ENCODE measurements around the gene TSPAN18. TPM values are rescaled to one million over a fixed set of nuclear protein-coding genes. Genes with fewer than 3 reads are reported as not detected.
A peak's percentile ranks its signal among the peaks of the same experiment; 100 is the strongest.

Gene TSPAN18
- total RNA-seq, 4 donors from 2014 or later: 0.95 to 4.5 (median 2.3) TPM

- no peak overlapping the region for H3K4me3 ChIP-seq (ENCODE audit: low read depth, poor library complexity, severe bottlenecking)
- no peak for TF ChIP-seq POLR2A (IDR thresholded peaks at IDR 0.05)
- TF ChIP-seq, protein P1, sequence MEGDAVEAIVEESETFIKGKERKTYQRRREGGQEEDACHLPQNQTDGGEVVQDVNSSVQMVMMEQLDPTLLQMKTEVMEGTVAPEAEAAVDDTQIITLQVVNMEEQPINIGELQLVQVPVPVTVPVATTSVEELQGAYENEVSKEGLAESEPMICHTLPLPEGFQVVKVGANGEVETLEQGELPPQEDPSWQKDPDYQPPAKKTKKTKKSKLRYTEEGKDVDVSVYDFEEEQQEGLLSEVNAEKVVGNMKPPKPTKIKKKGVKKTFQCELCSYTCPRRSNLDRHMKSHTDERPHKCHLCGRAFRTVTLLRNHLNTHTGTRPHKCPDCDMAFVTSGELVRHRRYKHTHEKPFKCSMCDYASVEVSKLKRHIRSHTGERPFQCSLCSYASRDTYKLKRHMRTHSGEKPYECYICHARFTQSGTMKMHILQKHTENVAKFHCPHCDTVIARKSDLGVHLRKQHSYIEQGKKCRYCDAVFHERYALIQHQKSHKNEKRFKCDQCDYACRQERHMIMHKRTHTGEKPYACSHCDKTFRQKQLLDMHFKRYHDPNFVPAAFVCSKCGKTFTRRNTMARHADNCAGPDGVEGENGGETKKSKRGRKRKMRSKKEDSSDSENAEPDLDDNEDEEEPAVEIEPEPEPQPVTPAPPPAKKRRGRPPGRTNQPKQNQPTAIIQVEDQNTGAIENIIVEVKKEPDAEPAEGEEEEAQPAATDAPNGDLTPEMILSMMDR (IDR thresholded peaks at IDR 0.05): no peak
- intact Hi-C loops (cut with DNase I; ENCODE audit: low total_unique reads): no loop called here
- DNase-seq (ENCODE audit: low spot score in 2 of 2): no peak
- WGBS, 2 donors: 67 to 85% methylated on average over 1 of the region's 1 CpG
Observed at GRCh38 chr11:44889266-44889665, 162.5 kb downstream of the TSPAN18 start.

DNA sequence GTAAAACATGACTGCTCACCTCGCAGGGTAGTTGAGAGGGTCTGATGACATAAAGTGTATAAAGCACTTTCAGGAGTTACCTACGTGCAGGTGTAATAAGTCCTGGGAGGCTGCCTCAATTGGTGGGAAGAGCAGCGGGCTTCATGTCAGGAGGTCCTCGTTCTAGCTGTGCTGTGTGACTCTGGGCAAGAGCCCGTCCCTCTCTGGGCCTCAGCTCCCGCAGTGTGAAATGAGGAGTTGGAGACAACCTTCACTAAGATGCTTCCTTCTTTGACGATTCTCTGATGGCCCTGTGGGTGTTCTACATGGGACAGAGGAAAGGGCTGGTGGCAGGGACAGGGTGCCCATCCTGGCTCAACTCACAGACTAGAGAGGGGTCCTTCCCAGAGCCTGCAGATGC, 166.1 kb downstream of the TSPAN18 start:
- intact Hi-C loops (cut with DNase I; ENCODE audit: low total_unique reads): loop anchor here (10.0 kb wide), 1 partner anchor 168 kb away; the partner anchor contains the start of gene TSPAN18
- no peak for DNase-seq (ENCODE audit: low spot score in 2 of 2)
- H3K4me3 ChIP-seq (ENCODE audit: low read depth, poor library complexity, severe bottlenecking): no peak overlapping the region
- no peak for TF ChIP-seq POLR2A (IDR thresholded peaks at IDR 0.05)
- TF ChIP-seq, protein P1 (IDR thresholded peaks at IDR 0.05): no peak
- 91 to 94% methylated on average over 7 of the region's 7 CpGs for WGBS, 2 donors

- no peak for TF ChIP-seq POLR2A (IDR thresholded peaks at IDR 0.05)
- TF ChIP-seq, protein P1 (IDR thresholded peaks at IDR 0.05): no peak
- intact Hi-C loops (cut with DNase I; ENCODE audit: low total_unique reads): loop anchor here (10.0 kb wide), 1 partner anchor 169 kb away; the partner anchor contains the start of gene TSPAN18
- no peak overlapping the region for H3K4me3 ChIP-seq (ENCODE audit: low read depth, poor library complexity, severe bottlenecking)
- WGBS, 2 donors: 64 to 68% methylated on average over 10 of the region's 10 CpGs
- DNase-seq (ENCODE audit: low spot score in 2 of 2): peak in 1 of 2 donors; percentile 26
Observed at GRCh38 chr11:44893308-44893822, 166.6 kb downstream of the TSPAN18 start.

GRCh38 chr11:44893846-44894617, 167.3 kb downstream of the TSPAN18 start:
- WGBS, 2 donors: 35 to 52% methylated on average over 19 to 21 of the region's 21 CpGs

GRCh38 chr11:44899959-44900358, 173.2 kb downstream of the TSPAN18 start:
- intact Hi-C loops (cut with DNase I; ENCODE audit: low total_unique reads): loop anchor here (5.0 to 10.0 kb wide), 2 partner anchors 175 to 278 kb away; partner anchors contain the start of gene TSPAN18
- TF ChIP-seq, protein P1 (IDR thresholded peaks at IDR 0.05): no peak
- no peak for TF ChIP-seq POLR2A (IDR thresholded peaks at IDR 0.05)
- 87 to 88% methylated on average over 3 of the region's 3 CpGs for WGBS, 2 donors
- no peak for DNase-seq (ENCODE audit: low spot score in 2 of 2)
- H3K4me3 ChIP-seq (ENCODE audit: low read depth, poor library complexity, severe bottlenecking): no peak overlapping the region

More at GRCh38 chr11:44893846-44894617, 167.3 kb downstream of the TSPAN18 start:
- intact Hi-C loops (cut with DNase I; ENCODE audit: low total_unique reads): loop anchor here (10.0 kb wide), 1 partner anchor 169 kb away; the partner anchor contains the start of gene TSPAN18
- DNase-seq (ENCODE audit: low spot score in 2 of 2): peak in 1 of 2 donors; percentile 88
- TF ChIP-seq POLR2A (IDR thresholded peaks at IDR 0.05): no peak
- TF ChIP-seq, protein P1 (IDR thresholded peaks at IDR 0.05): no peak
- no peak overlapping the region for H3K4me3 ChIP-seq (ENCODE audit: low read depth, poor library complexity, severe bottlenecking)
